Activated naive CD8-positive, alpha-beta T cell treated with anti-CD3 and anti-CD28 coated beads, Interleukin-2, amount 50 U/mL, for 24 hours (primary cell): Measurements from ENCODE around the gene SLC10A7.

ENCODE experiments used
- ATAC-seq: fragments of 150-1000 bp; cut with Tn5 transposase; one replicate; pipeline ENCODE4 v1.10.0; 2021
- DNase-seq: peaks from one replicate; pipeline ENCODE4 v3.0.0; 2021
- H3K27ac Mint-ChIP-seq: one replicate; pipeline ENCODE4 v1.8.0; 2021; ENCODE audit warnings: mild to moderate bottlenecking, mixed read lengths
- H3K27me3 Mint-ChIP-seq: one replicate; pipeline ENCODE4 v1.8.0; 2021; ENCODE audit warnings: mixed read lengths
- H3K36me3 Mint-ChIP-seq: one replicate; pipeline ENCODE4 v1.8.0; 2021; ENCODE audit warnings: low read depth, mixed read lengths
- H3K4me1 Mint-ChIP-seq: one replicate; pipeline ENCODE4 v1.8.0; 2021; ENCODE audit warnings: mixed read lengths
- H3K4me3 Mint-ChIP-seq: one replicate; pipeline ENCODE4 v1.8.0; 2021; ENCODE audit warnings: mild to moderate bottlenecking, moderate library complexity, mixed read lengths
- H3K9me3 Mint-ChIP-seq: one replicate; pipeline ENCODE4 v1.8.0; 2021; ENCODE audit warnings: mixed read lengths

The SLC10A7 gene

GRCh38 chr4:146342600-146343192 is 179.0 kb downstream of the SLC10A7 start:
- Mint-ChIP-seq H3K4me1 (peaks cover 8% of the 10 kb centered on the region), H3K4me3 (no peak overlapping the region), H3K27me3 (no peaks in the 10 kb centered on the region), H3K36me3 (no peaks in the 10 kb centered on the region), H3K27ac (no peak overlapping the region), H3K9me3 (no peaks in the 10 kb centered on the region)
- DNase-seq, result peak; percentile 21
- no peak for ATAC-seq

- H3K4me3 Mint-ChIP-seq, result no peak overlapping the region
- no peaks in the 10 kb centered on the region for H3K36me3 Mint-ChIP-seq
- no peak for DNase-seq
- H3K27ac Mint-ChIP-seq, result no peak overlapping the region
- H3K27me3 Mint-ChIP-seq, result no peaks in the 10 kb centered on the region
- H3K4me1 Mint-ChIP-seq, result peaks cover 3% of the 10 kb centered on the region
- no peak for ATAC-seq
- no peaks in the 10 kb centered on the region for H3K9me3 Mint-ChIP-seq
These were observed 180.9 kb downstream of the SLC10A7 start for GRCh38 chr4:146340798-146341197.

GRCh38 chr4:146338512-146338911 is 183.2 kb downstream of the SLC10A7 start:
- peaks cover 5% of the 10 kb centered on the region for H3K4me1 Mint-ChIP-seq
- DNase-seq, result no peak
- H3K4me3 Mint-ChIP-seq, result no peak overlapping the region
- ATAC-seq, result no peak
- H3K27me3 Mint-ChIP-seq, result no peaks in the 10 kb centered on the region
- no peak overlapping the region for H3K27ac Mint-ChIP-seq
- no peaks in the 10 kb centered on the region for H3K9me3 Mint-ChIP-seq
- no peaks in the 10 kb centered on the region for H3K36me3 Mint-ChIP-seq

- no peak overlapping the region for H3K27ac Mint-ChIP-seq
- H3K36me3 Mint-ChIP-seq, result no peaks in the 10 kb centered on the region
- no peak overlapping the region for H3K4me3 Mint-ChIP-seq
- ATAC-seq (no peak), DNase-seq (no peak)
- no peaks in the 10 kb centered on the region for H3K9me3 Mint-ChIP-seq
- no peaks in the 10 kb centered on the region for H3K27me3 Mint-ChIP-seq
- peaks cover 2% of the 10 kb centered on the region for H3K4me1 Mint-ChIP-seq
These were observed 185.3 kb downstream of the SLC10A7 start for GRCh38 chr4:146336410-146336807.

- no peaks in the 10 kb centered on the region for H3K9me3 Mint-ChIP-seq
- DNase-seq (no peak), ATAC-seq (no peak)
- H3K36me3 Mint-ChIP-seq, result no peaks in the 10 kb centered on the region
- no peaks in the 10 kb centered on the region for H3K27me3 Mint-ChIP-seq
- no peak overlapping the region for H3K4me3 Mint-ChIP-seq
- peaks cover 2% of the 10 kb centered on the region for H3K4me1 Mint-ChIP-seq
- no peak overlapping the region for H3K27ac Mint-ChIP-seq
These were observed 185.9 kb downstream of the SLC10A7 start for GRCh38 chr4:146335763-146336409.

- H3K4me1 Mint-ChIP-seq, result peaks cover 7% of the 10 kb centered on the region
- no peak for ATAC-seq
- H3K36me3 Mint-ChIP-seq, result no peaks in the 10 kb centered on the region
- no peaks in the 10 kb centered on the region for H3K27me3 Mint-ChIP-seq
- H3K4me3 Mint-ChIP-seq, result no peak overlapping the region
- H3K9me3 Mint-ChIP-seq, result no peaks in the 10 kb centered on the region
- no peak for DNase-seq
- no peak overlapping the region for H3K27ac Mint-ChIP-seq
These were observed 186.8 kb downstream of the SLC10A7 start for GRCh38 chr4:146334862-146335449.

- peaks cover 10% of the 10 kb centered on the region for H3K4me1 Mint-ChIP-seq
- no peaks in the 10 kb centered on the region for H3K27me3 Mint-ChIP-seq
- H3K27ac Mint-ChIP-seq, result no peak overlapping the region
- H3K9me3 Mint-ChIP-seq, result no peaks in the 10 kb centered on the region
- ATAC-seq, result no peak
- no peaks in the 10 kb centered on the region for H3K36me3 Mint-ChIP-seq
- no peak overlapping the region for H3K4me3 Mint-ChIP-seq
- DNase-seq, result no peak
These were observed 187.9 kb downstream of the SLC10A7 start for GRCh38 chr4:146333895-146334262.

- ATAC-seq, result peak; percentile 83
- Mint-ChIP-seq H3K27ac (no peak overlapping the region), H3K4me1 (peaks cover 12% of the 10 kb centered on the region), H3K4me3 (no peak overlapping the region), H3K9me3 (no peaks in the 10 kb centered on the region), H3K27me3 (no peaks in the 10 kb centered on the region), H3K36me3 (no peaks in the 10 kb centered on the region)
- DNase-seq, result peak; percentile 9
These were observed 188.4 kb downstream of the SLC10A7 start for GRCh38 chr4:146333187-146333894.

GRCh38 chr4:146330392-146330791 is 191.3 kb downstream of the SLC10A7 start:
- ATAC-seq (no peak), DNase-seq (no peak)
- no peaks in the 10 kb centered on the region for H3K27me3 Mint-ChIP-seq
- H3K36me3 Mint-ChIP-seq, result peaks cover under 1% of the 10 kb centered on the region
- H3K4me3 Mint-ChIP-seq, result no peak overlapping the region
- H3K4me1 Mint-ChIP-seq, result peaks cover 10% of the 10 kb centered on the region
- H3K9me3 Mint-ChIP-seq, result no peaks in the 10 kb centered on the region
- H3K27ac Mint-ChIP-seq, result no peak overlapping the region

- Mint-ChIP-seq H3K27me3 (no peaks in the 10 kb centered on the region), H3K36me3 (peaks cover 9% of the 10 kb centered on the region), H3K4me1 (peaks cover 9% of the 10 kb centered on the region), H3K9me3 (peaks cover 5% of the 10 kb centered on the region), H3K4me3 (no peak overlapping the region), H3K27ac (no peak overlapping the region)
- DNase-seq (no peak), ATAC-seq (no peak)
These were observed 192.6 kb downstream of the SLC10A7 start for GRCh38 chr4:146329050-146329716.

- ATAC-seq, result no peak
- Mint-ChIP-seq H3K4me3 (no peak overlapping the region), H3K9me3 (peaks cover 5% of the 10 kb centered on the region)
These were observed 193.7 kb downstream of the SLC10A7 start for GRCh38 chr4:146327859-146328650.

GRCh38 chr4:146318894-146319293 is 202.8 kb downstream of the SLC10A7 start:
- Mint-ChIP-seq H3K27ac (no peak overlapping the region), H3K9me3 (no peaks in the 10 kb centered on the region), H3K27me3 (no peaks in the 10 kb centered on the region), H3K4me3 (no peak overlapping the region), H3K4me1 (no peaks in the 10 kb centered on the region), H3K36me3 (peaks cover 12% of the 10 kb centered on the region)
- ATAC-seq (no peak), DNase-seq (no peak)

More at GRCh38 chr4:146327859-146328650, 193.7 kb downstream of the SLC10A7 start:
- Mint-ChIP-seq H3K4me1 (peaks cover 9% of the 10 kb centered on the region), H3K27ac (no peak overlapping the region), H3K27me3 (no peaks in the 10 kb centered on the region), H3K36me3 (peaks cover 21% of the 10 kb centered on the region)
- no peak for DNase-seq

- DNase-seq, result no peak
These were observed 204.0 kb downstream of the SLC10A7 start for GRCh38 chr4:146317783-146318182.

GRCh38 chr4:146315184-146315583 is 206.6 kb downstream of the SLC10A7 start:
- Mint-ChIP-seq H3K4me3 (no peak overlapping the region), H3K9me3 (no peaks in the 10 kb centered on the region), H3K27ac (no peak overlapping the region), H3K36me3 (no peaks in the 10 kb centered on the region), H3K4me1 (peaks cover 5% of the 10 kb centered on the region), H3K27me3 (no peaks in the 10 kb centered on the region)
- DNase-seq (no peak), ATAC-seq (no peak)

More at GRCh38 chr4:146317783-146318182, 204.0 kb downstream of the SLC10A7 start:
- Mint-ChIP-seq H3K9me3 (no peaks in the 10 kb centered on the region), H3K4me3 (no peak overlapping the region), H3K27ac (no peak overlapping the region), H3K36me3 (peaks cover 1% of the 10 kb centered on the region), H3K4me1 (no peaks in the 10 kb centered on the region), H3K27me3 (no peaks in the 10 kb centered on the region)
- no peak for ATAC-seq
